Measurements from ENCODE around the gene CACNA1F.

The CACNA1F gene

GRCh38 chrX:49272421-49272820, 39.3 kb upstream of the CACNA1F start:
- H3K4me3 ChIP-seq (ENCODE audit: insufficient read length, low read depth) = no peak overlapping the region
- H3K9ac ChIP-seq (ENCODE audit: insufficient read length, low read depth) = peak overlapping the region; percentile 9
- H3K27me3 ChIP-seq (ENCODE audit: insufficient read depth, insufficient read length) = no peaks in the 10 kb centered on the region

GRCh38 chrX:49271341-49271740, 38.2 kb upstream of the CACNA1F start:
- DNase-seq (ENCODE audit: low read depth, low spot score) = no peak
- H3K9ac ChIP-seq (ENCODE audit: insufficient read length, low read depth) = no peak overlapping the region
- H3K4me1 ChIP-seq (ENCODE audit: insufficient read depth, insufficient read length) = peaks cover 10% of the 10 kb centered on the region
- TF ChIP-seq YY1 (IDR thresholded peaks at IDR 0.05; ENCODE audit: insufficient read depth, insufficient read length) (no peak), ZNF274 (IDR thresholded peaks at IDR 0.05; ENCODE audit: low read depth, low read length) (no peak), SUZ12 (IDR thresholded peaks at IDR 0.05; ENCODE audit: extremely low read depth, insufficient read depth, insufficient read length) (no peak)
- H3K27me3 ChIP-seq (ENCODE audit: insufficient read depth, insufficient read length) = no peaks in the 10 kb centered on the region
- H3K4me3 ChIP-seq (ENCODE audit: insufficient read length, low read depth) = no peak overlapping the region
- peaks cover 57% of the 10 kb centered on the region for H3K36me3 ChIP-seq (ENCODE audit: insufficient read depth, insufficient read length, low read length)
- no peaks in the 10 kb centered on the region for H3K9me3 ChIP-seq (ENCODE audit: insufficient read depth, low read length)

More at GRCh38 chrX:49272421-49272820, 39.3 kb upstream of the CACNA1F start:
- DNase-seq (ENCODE audit: low read depth, low spot score) = no peak
- Histone ChIP-seq H3K9me3 (ENCODE audit: insufficient read depth, low read length) (no peaks in the 10 kb centered on the region), H3K36me3 (ENCODE audit: insufficient read depth, insufficient read length, low read length) (peaks cover 63% of the 10 kb centered on the region), H3K4me1 (ENCODE audit: insufficient read depth, insufficient read length) (peaks cover 10% of the 10 kb centered on the region)
- TF ChIP-seq YY1 (IDR thresholded peaks at IDR 0.05; ENCODE audit: insufficient read depth, insufficient read length) (no peak), ZNF274 (IDR thresholded peaks at IDR 0.05; ENCODE audit: low read depth, low read length) (no peak), SUZ12 (IDR thresholded peaks at IDR 0.05; ENCODE audit: extremely low read depth, insufficient read depth, insufficient read length) (no peak)

- Histone ChIP-seq H3K27me3 (ENCODE audit: insufficient read depth, insufficient read length) (no peaks in the 10 kb centered on the region), H3K9ac (ENCODE audit: insufficient read length, low read depth) (peak overlapping the region; percentile 81), H3K36me3 (ENCODE audit: insufficient read depth, insufficient read length, low read length) (peaks cover 48% of the 10 kb centered on the region), H3K4me1 (ENCODE audit: insufficient read depth, insufficient read length) (peaks cover 10% of the 10 kb centered on the region), H3K4me3 (ENCODE audit: insufficient read length, low read depth) (peak overlapping the region; percentile 78), H3K9me3 (ENCODE audit: insufficient read depth, low read length) (no peaks in the 10 kb centered on the region)
- no peak for DNase-seq (ENCODE audit: low read depth, low spot score)
- TF ChIP-seq ZNF274 (IDR thresholded peaks at IDR 0.05; ENCODE audit: low read depth, low read length) (no peak), YY1 (IDR thresholded peaks at IDR 0.05; ENCODE audit: insufficient read depth, insufficient read length) (no peak), SUZ12 (IDR thresholded peaks at IDR 0.05; ENCODE audit: extremely low read depth, insufficient read depth, insufficient read length) (no peak)
Measured at GRCh38 chrX:49270249-49270921, 37.2 kb upstream of the CACNA1F start.

- no peaks in the 10 kb centered on the region for H3K27me3 ChIP-seq (ENCODE audit: insufficient read depth, insufficient read length)
- H3K36me3 ChIP-seq (ENCODE audit: insufficient read depth, insufficient read length, low read length) = peaks cover 43% of the 10 kb centered on the region
- H3K9ac ChIP-seq (ENCODE audit: insufficient read length, low read depth) = peak within 1 kb of the TSS; percentile 89
- H3K4me3 ChIP-seq (ENCODE audit: insufficient read length, low read depth) = peak within 1 kb of the TSS; percentile 78
- no peak for TF ChIP-seq ZNF274 (IDR thresholded peaks at IDR 0.05; ENCODE audit: low read depth, low read length)
- peak; percentile 58 for TF ChIP-seq YY1 (IDR thresholded peaks at IDR 0.05; ENCODE audit: insufficient read depth, insufficient read length)
- TF ChIP-seq SUZ12 (IDR thresholded peaks at IDR 0.05; ENCODE audit: extremely low read depth, insufficient read depth, insufficient read length) = no peak
- peaks cover 10% of the 10 kb centered on the region for H3K4me1 ChIP-seq (ENCODE audit: insufficient read depth, insufficient read length)
- no peaks in the 10 kb centered on the region for H3K9me3 ChIP-seq (ENCODE audit: insufficient read depth, low read length)
- no peak for DNase-seq (ENCODE audit: low read depth, low spot score)
Measured at GRCh38 chrX:49269767-49270248, 36.7 kb upstream of the CACNA1F start, which contains the start of gene PPP1R3F. Gene PPP1R3F, plus strand, starts transcription at chrX:49269793. Its CDS starts 77 bp downstream, at chrX:49269870.

- Histone ChIP-seq H3K27me3 (ENCODE audit: insufficient read depth, insufficient read length) (no peaks in the 10 kb centered on the region), H3K9me3 (ENCODE audit: insufficient read depth, low read length) (no peaks in the 10 kb centered on the region), H3K9ac (ENCODE audit: insufficient read length, low read depth) (peak overlapping the region; percentile 89), H3K36me3 (ENCODE audit: insufficient read depth, insufficient read length, low read length) (peaks cover 37% of the 10 kb centered on the region), H3K4me1 (ENCODE audit: insufficient read depth, insufficient read length) (peaks cover 10% of the 10 kb centered on the region), H3K4me3 (ENCODE audit: insufficient read length, low read depth) (peak overlapping the region; percentile 78)
- no peak for TF ChIP-seq SUZ12 (IDR thresholded peaks at IDR 0.05; ENCODE audit: extremely low read depth, insufficient read depth, insufficient read length)
- TF ChIP-seq ZNF274 (IDR thresholded peaks at IDR 0.05; ENCODE audit: low read depth, low read length) = no peak
- TF ChIP-seq YY1 (IDR thresholded peaks at IDR 0.05; ENCODE audit: insufficient read depth, insufficient read length) = no peak
- peak; percentile 96 for DNase-seq (ENCODE audit: low read depth, low spot score)
Measured at GRCh38 chrX:49269010-49269766, 36.0 kb upstream of the CACNA1F start.

- no peak for TF ChIP-seq ZNF274 (IDR thresholded peaks at IDR 0.05; ENCODE audit: low read depth, low read length)
- no peak for TF ChIP-seq YY1 (IDR thresholded peaks at IDR 0.05; ENCODE audit: insufficient read depth, insufficient read length)
- TF ChIP-seq SUZ12 (IDR thresholded peaks at IDR 0.05; ENCODE audit: extremely low read depth, insufficient read depth, insufficient read length) = no peak
- Histone ChIP-seq H3K27me3 (ENCODE audit: insufficient read depth, insufficient read length) (no peaks in the 10 kb centered on the region), H3K9me3 (ENCODE audit: insufficient read depth, low read length) (no peaks in the 10 kb centered on the region), H3K4me1 (ENCODE audit: insufficient read depth, insufficient read length) (peaks cover 10% of the 10 kb centered on the region), H3K4me3 (ENCODE audit: insufficient read length, low read depth) (peak overlapping the region; percentile 74), H3K9ac (ENCODE audit: insufficient read length, low read depth) (peak overlapping the region; percentile 79), H3K36me3 (ENCODE audit: insufficient read depth, insufficient read length, low read length) (peaks cover 32% of the 10 kb centered on the region)
- DNase-seq (ENCODE audit: low read depth, low spot score) = no peak
Measured at GRCh38 chrX:49268702-49269009, 35.5 kb upstream of the CACNA1F start.

Data from NT2/D1 (cell line).